Ectodermal cell (in vitro differentiated cells): Measurements from ENCODE around the gene FBXL5.
"Not testable (repeated sequence)": the region's sequence is repeated elsewhere in the genome, so short reads cannot be mapped to it uniquely, and the experiment has no call there.

Experiments used
- H3K27ac ChIP-seq: 2 replicates; pipeline ENCODE4 v1.7.0; 2013; ENCODE audit warnings: mild to moderate bottlenecking, low read depth, low read length; ENCODE audit not compliant: insufficient read depth, poor library complexity, severe bottlenecking
- H3K27me3 ChIP-seq: 2 replicates; pipeline ENCODE4 v1.7.0; 2013; ENCODE audit warnings: mild to moderate bottlenecking, low read length; ENCODE audit not compliant: insufficient read depth, control insufficient read depth, poor library complexity, severe bottlenecking
- H3K36me3 ChIP-seq: one replicate; pipeline ENCODE4 v1.7.0; 2013; ENCODE audit warnings: low read length; ENCODE audit not compliant: control insufficient read depth, insufficient read depth
- H3K4me1 ChIP-seq: one replicate; pipeline ENCODE4 v1.7.0; 2013; ENCODE audit warnings: low read length; ENCODE audit not compliant: control insufficient read depth, insufficient read depth
- H3K4me3 ChIP-seq: 2 replicates; pipeline ENCODE4 v1.7.0; 2013; ENCODE audit warnings: low read depth, low read length, control low read depth; ENCODE audit not compliant: insufficient read depth
- H3K9me3 ChIP-seq: 2 replicates; pipeline ENCODE4 v1.7.0; 2013; ENCODE audit warnings: mild to moderate bottlenecking, low read length, moderate library complexity; ENCODE audit not compliant: control insufficient read depth
- WGBS, 2 experiments: methylation state at CpG; one replicate each; pipeline ENCODE4 v1.1.7; 2013; ENCODE audit warnings: missing lambda C conversion rate in 2 of 2; 5-methylcytosine and 5-hydroxymethylcytosine counted together

The FBXL5 gene

DNA sequence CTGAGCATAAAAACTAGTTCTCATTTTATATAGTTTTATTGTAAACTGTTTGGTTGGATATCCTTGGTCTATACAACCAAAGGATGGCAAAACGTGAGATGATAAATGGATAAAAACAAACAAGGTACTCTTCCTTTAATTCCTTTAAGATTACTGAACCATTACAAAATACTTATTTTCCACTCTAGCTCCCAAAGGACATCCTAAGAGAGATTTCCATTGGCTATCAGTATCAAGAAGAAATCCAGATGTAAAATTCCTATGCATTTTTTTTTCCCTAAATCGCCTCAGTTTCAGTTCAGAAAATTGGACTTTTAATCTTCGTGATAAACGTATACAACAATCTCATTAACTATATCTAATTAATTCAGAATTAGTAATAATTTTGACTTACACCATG is 2.3 kb downstream of the FBXL5 start:
- 86 to 90% methylated on average over 2 to 3 of the region's 4 CpGs for WGBS, 2 experiments
- H3K9me3 ChIP-seq = no peaks in the 10 kb centered on the region
- peaks cover 9% of the 10 kb centered on the region for H3K4me1 ChIP-seq
- H3K27me3 ChIP-seq = no peaks in the 10 kb centered on the region
- no peak overlapping the region for H3K4me3 ChIP-seq
- no peak overlapping the region for H3K27ac ChIP-seq
- no peaks in the 10 kb centered on the region for H3K36me3 ChIP-seq

DNA sequence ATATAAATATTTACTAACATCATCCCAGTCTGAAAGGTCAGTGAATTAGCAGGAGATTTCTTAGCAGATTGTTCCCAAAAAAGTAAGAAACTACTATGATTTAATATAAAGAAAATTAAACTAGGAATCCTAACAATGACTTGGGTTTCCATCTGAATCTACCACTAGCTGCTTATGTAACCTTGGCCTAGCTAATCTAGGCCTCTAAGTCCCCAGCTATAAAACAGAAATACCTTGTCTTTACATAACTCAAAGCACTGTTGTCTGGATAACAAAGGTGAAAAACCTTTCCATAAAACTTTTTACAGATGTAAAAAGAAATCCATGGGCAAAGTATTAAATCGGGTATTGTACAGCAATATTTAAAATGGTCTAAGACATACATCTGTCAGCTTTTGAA is 3.0 kb downstream of the FBXL5 start:
- H3K27me3 ChIP-seq = no peaks in the 10 kb centered on the region
- H3K4me1 ChIP-seq = peaks cover 9% of the 10 kb centered on the region
- WGBS, 2 experiments = 71% methylated on average over 1 of the region's 1 CpG; no CpG with 5 or more reads in 1 of the 2 experiments
- H3K27ac ChIP-seq = no peak overlapping the region
- no peaks in the 10 kb centered on the region for H3K36me3 ChIP-seq
- H3K4me3 ChIP-seq = no peak overlapping the region
- H3K9me3 ChIP-seq = no peaks in the 10 kb centered on the region

DNA sequence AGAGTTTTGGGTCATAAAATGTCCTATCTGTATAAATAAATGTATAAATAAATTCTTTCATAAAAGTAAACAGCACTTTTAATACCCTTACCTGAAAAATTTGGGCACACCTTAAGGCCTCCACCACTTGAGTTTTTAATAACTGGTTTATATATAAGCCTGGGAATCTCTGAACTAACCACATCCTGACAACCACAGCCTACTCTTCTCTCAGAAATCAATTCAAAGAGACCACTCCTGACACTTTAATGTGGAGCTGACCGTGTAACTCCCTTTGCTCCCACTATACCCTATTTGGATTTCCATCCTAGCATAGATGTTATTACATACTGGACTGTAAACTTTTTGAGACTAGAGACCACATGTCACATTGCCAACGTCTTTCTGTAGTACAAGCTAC is 3.5 kb downstream of the FBXL5 start:
- 88 to 89% methylated on average over 2 of the region's 2 CpGs for WGBS, 2 experiments
- H3K27ac ChIP-seq = no peak overlapping the region
- no peaks in the 10 kb centered on the region for H3K27me3 ChIP-seq
- no peaks in the 10 kb centered on the region for H3K36me3 ChIP-seq
- H3K4me1 ChIP-seq = peaks cover 9% of the 10 kb centered on the region
- H3K9me3 ChIP-seq = no peaks in the 10 kb centered on the region
- no peak overlapping the region for H3K4me3 ChIP-seq

DNA sequence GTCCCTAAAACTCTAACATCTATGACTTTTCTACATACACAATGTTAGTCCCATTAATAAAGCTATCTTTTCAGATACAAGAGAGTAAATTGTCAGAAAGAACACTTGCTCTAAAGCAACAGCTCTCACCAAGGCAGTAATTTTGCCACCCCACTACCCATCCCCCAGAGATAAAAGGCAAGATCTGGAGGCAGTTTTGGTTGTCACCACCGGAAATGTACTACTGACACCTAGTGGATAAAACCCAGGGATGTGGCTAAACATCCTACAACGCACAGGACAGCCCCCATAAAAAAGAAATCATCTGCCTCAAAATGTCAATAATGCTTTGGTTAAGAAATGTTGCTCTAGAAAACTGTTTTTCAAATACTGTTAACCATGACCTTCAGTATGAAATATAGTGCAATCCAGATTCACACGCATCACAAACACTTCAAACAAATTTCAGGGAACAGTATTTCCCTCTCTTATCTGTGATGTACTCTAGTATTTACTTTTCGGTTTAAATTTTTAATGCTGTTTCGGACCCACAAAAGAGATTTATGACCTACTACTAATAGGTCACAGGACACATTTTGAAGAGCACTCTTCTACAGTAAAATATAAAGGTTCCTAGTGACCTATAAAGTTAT is 5.1 kb downstream of the FBXL5 start:
- Histone ChIP-seq H3K36me3 (no peaks in the 10 kb centered on the region), H3K27me3 (no peaks in the 10 kb centered on the region), H3K27ac (no peak overlapping the region), H3K9me3 (no peaks in the 10 kb centered on the region), H3K4me3 (no peak overlapping the region), H3K4me1 (peaks cover 9% of the 10 kb centered on the region)
- WGBS, 2 experiments = 52 to 70% methylated on average over 4 to 5 of the region's 5 CpGs

DNA sequence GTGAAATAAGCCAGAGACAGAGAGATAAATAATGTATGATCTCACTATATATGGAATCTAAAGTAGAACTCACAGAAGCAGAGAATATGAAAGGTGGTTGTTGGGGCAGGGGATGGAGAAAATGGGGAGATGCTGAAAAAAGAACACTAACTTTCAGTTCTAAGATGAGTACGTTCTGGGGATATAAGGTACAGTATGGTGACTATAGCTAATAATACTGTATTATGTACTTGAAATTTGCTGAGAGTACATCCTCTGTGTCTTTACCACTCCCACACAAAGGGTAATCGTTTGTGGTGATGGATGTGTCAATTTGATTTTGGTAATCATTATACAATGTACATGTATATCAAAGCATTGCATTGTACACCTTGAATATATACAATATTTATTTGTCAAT is 6.6 kb downstream of the FBXL5 start:
- 93 to 100% methylated on average over 1 of the region's 2 CpGs for WGBS, 2 experiments
- Histone ChIP-seq H3K36me3 (no peaks in the 10 kb centered on the region), H3K4me3 (no peak overlapping the region), H3K27ac (no peak overlapping the region), H3K27me3 (no peaks in the 10 kb centered on the region), H3K4me1 (peaks cover 9% of the 10 kb centered on the region), H3K9me3 (no peaks in the 10 kb centered on the region)

DNA sequence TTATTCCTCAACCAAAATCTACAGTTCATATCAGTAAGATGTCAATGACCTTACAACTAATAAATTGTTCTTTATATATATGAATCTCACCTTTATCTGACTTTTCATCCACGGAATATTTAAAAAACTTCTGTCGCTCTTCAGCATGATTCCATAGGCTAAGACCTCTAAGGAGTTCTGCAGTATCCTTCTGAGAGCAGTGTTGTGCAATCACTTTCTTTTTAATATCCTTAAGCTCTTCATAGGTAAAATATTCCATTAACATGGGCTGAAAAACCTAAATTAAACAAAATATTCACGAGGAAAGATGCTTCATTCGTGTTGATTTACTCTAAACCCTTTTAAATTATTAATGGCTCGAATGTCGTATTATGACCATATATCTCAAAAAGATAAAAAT is 16.7 kb downstream of the FBXL5 start:
- 92 to 95% methylated on average over 6 of the region's 6 CpGs for WGBS, 2 experiments
- H3K4me1 ChIP-seq = no peaks in the 10 kb centered on the region
- H3K4me3 ChIP-seq = no peak overlapping the region
- no peak overlapping the region for H3K27ac ChIP-seq
- no peaks in the 10 kb centered on the region for H3K9me3 ChIP-seq
- no peaks in the 10 kb centered on the region for H3K27me3 ChIP-seq
- H3K36me3 ChIP-seq = peaks cover 8% of the 10 kb centered on the region

DNA sequence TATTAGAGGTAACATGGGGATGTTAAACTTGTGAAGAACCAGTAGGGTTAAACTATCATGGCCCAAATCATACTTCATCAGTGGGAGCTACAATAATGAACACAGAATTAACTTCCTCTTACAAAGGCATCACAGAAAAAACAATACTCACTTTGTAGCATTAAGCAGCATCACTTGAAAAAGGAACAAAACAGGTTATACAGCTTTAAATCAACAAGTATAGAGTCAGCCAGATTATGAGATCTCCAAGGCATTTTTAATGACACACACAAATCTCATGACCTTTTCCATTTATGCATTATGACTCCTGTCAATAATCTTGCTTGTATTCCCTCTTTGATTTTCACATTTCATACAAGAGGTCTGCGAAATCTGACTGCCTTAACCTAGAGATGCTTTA is 18.3 kb downstream of the FBXL5 start:
- Histone ChIP-seq H3K4me3 (no peak overlapping the region), H3K9me3 (no peaks in the 10 kb centered on the region), H3K4me1 (no peaks in the 10 kb centered on the region), H3K36me3 (peaks cover 11% of the 10 kb centered on the region), H3K27ac (no peak overlapping the region), H3K27me3 (no peaks in the 10 kb centered on the region)
- 100% methylated on average over 1 of the region's 1 CpG for WGBS, 2 experiments

DNA sequence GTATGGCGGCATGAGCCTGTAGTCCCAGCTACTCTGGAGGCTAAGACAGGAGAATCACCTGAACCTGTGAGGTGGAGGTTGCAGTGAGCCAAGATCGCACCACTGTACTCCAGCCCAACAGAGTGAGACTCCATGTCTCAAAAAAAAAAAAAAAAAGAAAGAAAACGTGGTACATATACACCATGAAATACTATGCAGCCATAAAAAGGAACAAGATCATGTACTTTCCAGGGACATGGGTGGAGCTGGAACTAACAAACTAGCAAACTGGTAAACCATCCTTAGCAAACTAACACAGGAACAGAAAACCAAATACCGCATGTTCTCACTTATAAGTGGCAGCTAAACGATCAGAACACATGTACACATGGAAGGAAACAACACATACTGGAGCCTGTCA is 37.8 kb downstream of the FBXL5 start:
- 87 to 94% methylated on average over 4 of the region's 5 CpGs for WGBS, 2 experiments
- not testable (repeated sequence) for H3K4me3 ChIP-seq, H3K27me3 ChIP-seq, H3K27ac ChIP-seq, H3K36me3 ChIP-seq, H3K9me3 ChIP-seq, H3K4me1 ChIP-seq

DNA sequence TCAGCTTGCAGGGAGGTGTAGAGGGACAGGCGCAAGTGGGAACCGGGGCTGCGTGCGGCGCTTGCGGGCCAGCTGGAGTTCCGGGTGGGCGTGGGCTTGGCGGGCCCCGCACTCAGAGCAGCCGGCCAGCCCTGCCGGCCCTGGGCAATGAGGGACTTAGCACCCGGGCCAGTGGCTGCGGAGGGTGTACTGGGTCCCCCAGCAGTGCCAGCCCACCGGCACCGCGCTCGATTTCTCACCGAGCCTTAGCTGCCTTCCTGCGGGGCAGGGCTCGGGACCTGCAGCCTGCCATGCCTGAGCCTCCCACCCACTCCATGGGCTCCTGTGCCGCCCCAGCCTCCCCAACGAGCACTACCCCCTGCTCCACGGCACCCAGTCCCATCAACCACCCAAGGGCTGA is 40.3 kb downstream of the FBXL5 start:
- not testable (repeated sequence) for H3K4me3 ChIP-seq, H3K9me3 ChIP-seq, H3K36me3 ChIP-seq, H3K27ac ChIP-seq, H3K4me1 ChIP-seq, H3K27me3 ChIP-seq
- WGBS, 2 experiments = 96% methylated on average over 24 of the region's 24 CpGs

DNA sequence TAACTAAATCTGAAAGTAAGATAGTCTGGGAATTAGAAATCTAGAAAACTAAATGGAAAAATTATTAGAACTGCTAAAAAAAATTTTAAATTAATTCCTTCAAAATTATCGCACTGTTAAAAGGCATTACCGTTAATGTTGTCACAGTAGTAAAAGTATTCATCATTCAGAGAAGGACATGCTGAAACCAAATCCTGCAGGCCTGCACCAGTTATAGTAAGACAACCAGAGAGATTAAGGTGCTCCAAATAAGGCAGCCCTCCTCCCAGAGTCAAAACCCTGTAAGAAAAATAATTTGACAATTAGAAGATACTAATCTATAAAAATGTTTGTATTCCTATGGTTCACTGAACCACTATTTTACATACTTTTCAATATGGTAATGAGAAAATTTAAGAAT is 43.0 kb downstream of the FBXL5 start:
- Histone ChIP-seq H3K36me3 (no peaks in the 10 kb centered on the region), H3K4me3 (no peak overlapping the region), H3K27me3 (no peaks in the 10 kb centered on the region), H3K4me1 (no peaks in the 10 kb centered on the region), H3K27ac (no peak overlapping the region), H3K9me3 (no peaks in the 10 kb centered on the region)
- 93 to 94% methylated on average over 2 of the region's 2 CpGs for WGBS, 2 experiments

DNA sequence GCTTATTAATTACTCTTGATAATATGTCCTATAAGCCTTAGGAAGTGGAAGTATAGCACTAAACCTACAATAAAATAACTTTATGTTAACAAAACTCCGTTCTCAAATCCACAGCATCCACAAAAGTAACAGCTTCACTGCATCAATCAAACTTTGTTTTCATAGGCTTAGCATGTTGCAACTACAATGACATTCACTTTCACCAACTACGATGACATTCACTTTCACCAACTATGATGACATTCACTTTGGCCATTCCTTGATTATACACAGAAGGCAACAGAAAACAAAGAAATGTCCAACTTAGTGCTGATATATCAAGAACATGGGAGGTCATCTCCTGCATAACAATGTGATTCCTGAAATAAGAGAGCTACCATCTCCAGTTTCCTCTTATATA is 44.3 kb downstream of the FBXL5 start:
- Histone ChIP-seq H3K4me1 (no peaks in the 10 kb centered on the region), H3K27ac (no peak overlapping the region), H3K4me3 (no peak overlapping the region), H3K36me3 (no peaks in the 10 kb centered on the region), H3K27me3 (no peaks in the 10 kb centered on the region), H3K9me3 (no peaks in the 10 kb centered on the region)
- WGBS, 2 experiments = 95 to 96% methylated on average over 2 of the region's 2 CpGs
